Skin epidermis (tissue), 12 donors: ENCODE results near the gene IGF2R.

Source experiments
- H3K27ac ChIP-seq, 21 experiments: fragments of 200-600 bp; sonication (generic) in 11 of 21; one replicate each; pipeline ENCODE4 v1.5.0; 2020; ENCODE audit warnings: mild to moderate bottlenecking in 3 of 21, inconsistent platforms in 2 of 21, moderate library complexity in 2 of 21
- H3K4me3 ChIP-seq, 7 experiments: fragments of 200-600 bp; sonication (generic) in 2 of 7; one replicate each; pipeline ENCODE4 v1.5.0; 2020; ENCODE audit warnings: inconsistent platforms in 2 of 7, mild to moderate bottlenecking in 2 of 7, moderate library complexity in 1 of 7

Gene IGF2R

GRCh38 chr6:159973406-159973805 is 4.5 kb downstream of the IGF2R start:
- Histone ChIP-seq H3K4me3 (no peak overlapping the region), H3K27ac (peak overlapping the region in 2 of 21 experiments; percentile 12 to 16)

- peak overlapping the region in 3 of 21 experiments; percentile 12 to 38 (median 16) for H3K27ac ChIP-seq
- H3K4me3 ChIP-seq, result no peak overlapping the region
Observed at GRCh38 chr6:159973951-159974350, 5.1 kb downstream of the IGF2R start.

GRCh38 chr6:159974932-159975331 is 6.0 kb downstream of the IGF2R start:
- Histone ChIP-seq H3K4me3 (no peak overlapping the region), H3K27ac (peak overlapping the region in 3 of 21 experiments; percentile 33 to 63 (median 38))

- peak overlapping the region in 8 of 21 experiments; percentile 4 to 70 (median 24) for H3K27ac ChIP-seq
- H3K4me3 ChIP-seq, result no peak overlapping the region
Observed at GRCh38 chr6:159976686-159977254, 7.9 kb downstream of the IGF2R start.

- Histone ChIP-seq H3K27ac (peak overlapping the region in 8 of 21 experiments; percentile 4 to 70 (median 24)), H3K4me3 (no peak overlapping the region)
Observed at GRCh38 chr6:159977255-159977903, 8.5 kb downstream of the IGF2R start.

- peak overlapping the region in 6 of 21 experiments; percentile 1 to 73 (median 44) for H3K27ac ChIP-seq
- H3K4me3 ChIP-seq, result no peak overlapping the region
Observed at GRCh38 chr6:159977904-159978268, 9.0 kb downstream of the IGF2R start.

GRCh38 chr6:159978291-159979135 is 9.6 kb downstream of the IGF2R start:
- Histone ChIP-seq H3K4me3 (no peak overlapping the region), H3K27ac (peak overlapping the region in 11 of 21 experiments; percentile 1 to 73 (median 43))

GRCh38 chr6:159979136-159979874 is 10.4 kb downstream of the IGF2R start:
- Histone ChIP-seq H3K27ac (peak overlapping the region in 9 of 21 experiments; percentile 1 to 73 (median 43)), H3K4me3 (no peak overlapping the region)

GRCh38 chr6:159980474-159980873 is 11.6 kb downstream of the IGF2R start:
- Histone ChIP-seq H3K27ac (peak overlapping the region in 1 of 21 experiments; percentile 85), H3K4me3 (no peak overlapping the region)

GRCh38 chr6:159981071-159981402 is 12.2 kb downstream of the IGF2R start:
- no peak overlapping the region for H3K4me3 ChIP-seq

GRCh38 chr6:159981403-159982245 is 12.7 kb downstream of the IGF2R start:
- peak overlapping the region in 19 of 21 experiments; percentile 31 to 85 (median 66) for H3K27ac ChIP-seq
- H3K4me3 ChIP-seq, result no peak overlapping the region

More at GRCh38 chr6:159981071-159981402, 12.2 kb downstream of the IGF2R start:
- H3K27ac ChIP-seq, result peak overlapping the region in 17 of 21 experiments; percentile 48 to 85 (median 66)

- H3K27ac ChIP-seq, result peak overlapping the region in 7 of 21 experiments; percentile 44 to 85 (median 65)
- H3K4me3 ChIP-seq, result no peak overlapping the region
Observed at GRCh38 chr6:159982731-159983506, 14.0 kb downstream of the IGF2R start.

- Histone ChIP-seq H3K4me3 (no peak overlapping the region), H3K27ac (peak overlapping the region in 7 of 21 experiments; percentile 33 to 65 (median 44))
Observed at GRCh38 chr6:159983641-159984080, 14.8 kb downstream of the IGF2R start.

GRCh38 chr6:159984268-159984786 is 15.4 kb downstream of the IGF2R start:
- Histone ChIP-seq H3K27ac (peak overlapping the region in 9 of 21 experiments; percentile 8 to 65 (median 33)), H3K4me3 (no peak overlapping the region)

GRCh38 chr6:159985296-159985945 is 16.5 kb downstream of the IGF2R start:
- Histone ChIP-seq H3K27ac (peak overlapping the region in 5 of 21 experiments; percentile 8 to 35 (median 23)), H3K4me3 (no peak overlapping the region)

GRCh38 chr6:159988983-159989454 is 20.1 kb downstream of the IGF2R start:
- Histone ChIP-seq H3K4me3 (no peak overlapping the region), H3K27ac (peak overlapping the region in 10 of 21 experiments; percentile 6 to 74 (median 56))
